GM12892 (cell line): ENCODE measurements around the gene UST.
"Not testable (repeated sequence)": the region's sequence is repeated elsewhere in the genome, so short reads cannot be mapped to it uniquely, and the experiment has no call there.

Experiments used
- DNase-seq: peaks from one replicate; pipeline ENCODE4 v3.0.0; 2011; ENCODE audit not compliant: insufficient read length
- FAIRE-seq: peaks from 2 replicates; lab custom pipeline; 2011; peaks lifted over from hg19 to GRCh38; lab: Jason Lieb, UNC
- POLR2A ChIP-seq: IDR thresholded peaks from 2 replicates; pipeline ENCODE4 v1.6.1; 2011; ENCODE audit warnings: low read depth, low read length, control low read depth
- POLR2AphosphoS5 ChIP-seq: IDR thresholded peaks from 2 replicates; pipeline ENCODE4 v1.6.1; 2011; ENCODE audit warnings: low read depth, low read length, control low read depth
- TAF1 ChIP-seq: IDR thresholded peaks from 2 replicates; pipeline ENCODE4 v1.6.1; 2011; ENCODE audit warnings: low read depth, mild to moderate bottlenecking, control low read depth, low read length, borderline replicate concordance

UST gene

GRCh38 chr6:148770408-148771211 lies 23.8 kb downstream of the UST start:
- FAIRE-seq = no peak

GRCh38 chr6:148771212-148771601 lies 24.4 kb downstream of the UST start:
- TF ChIP-seq POLR2AphosphoS5 = no peak
- TF ChIP-seq TAF1 = no peak
- no peak for TF ChIP-seq POLR2A
- FAIRE-seq (no peak), DNase-seq (no peak)

More at GRCh38 chr6:148770408-148771211, 23.8 kb downstream of the UST start:
- TF ChIP-seq POLR2A (no peak), TAF1 (no peak), POLR2AphosphoS5 (no peak)
- DNase-seq = no peak

GRCh38 chr6:148771896-148772554 lies 25.2 kb downstream of the UST start:
- TF ChIP-seq TAF1 (no peak), POLR2A (no peak), POLR2AphosphoS5 (no peak)
- no peak for DNase-seq
- FAIRE-seq = no peak

- TF ChIP-seq POLR2AphosphoS5 = no peak
- TF ChIP-seq TAF1 = no peak
- TF ChIP-seq POLR2A = no peak
- FAIRE-seq (no peak), DNase-seq (no peak)
Measured at GRCh38 chr6:148775161-148775560, 28.3 kb downstream of the UST start.

- TF ChIP-seq POLR2AphosphoS5 (no peak), POLR2A (no peak)
- DNase-seq (no peak), FAIRE-seq (no peak)
Measured at GRCh38 chr6:148776321-148777308, 29.8 kb downstream of the UST start.

- no peak for DNase-seq
- no peak for TF ChIP-seq POLR2AphosphoS5
- TF ChIP-seq POLR2A = no peak
- no peak for TF ChIP-seq TAF1
- FAIRE-seq = no peak
Measured at GRCh38 chr6:148779142-148779562, 32.3 kb downstream of the UST start.

- FAIRE-seq, DNase-seq: not testable (repeated sequence)
Measured at GRCh38 chr6:148780423-148780822, 33.6 kb downstream of the UST start.

GRCh38 chr6:148780918-148781436 lies 34.1 kb downstream of the UST start:
- peak; percentile 56 for FAIRE-seq
- TF ChIP-seq POLR2A (no peak), POLR2AphosphoS5 (no peak), TAF1 (no peak)
- no peak for DNase-seq

- FAIRE-seq = no peak
- no peak for TF ChIP-seq POLR2AphosphoS5
- TF ChIP-seq TAF1 = no peak
- no peak for TF ChIP-seq POLR2A
- DNase-seq = no peak
Measured at GRCh38 chr6:148789948-148790347, 43.1 kb downstream of the UST start.

- DNase-seq (no peak), FAIRE-seq (no peak)
- TF ChIP-seq TAF1 (no peak), POLR2A (no peak), POLR2AphosphoS5 (no peak)
Measured at GRCh38 chr6:148790404-148790803, 43.6 kb downstream of the UST start.

- FAIRE-seq (no peak), DNase-seq (no peak)
- TF ChIP-seq POLR2A (no peak), TAF1 (no peak), POLR2AphosphoS5 (no peak)
Measured at GRCh38 chr6:148790817-148791216, 44.0 kb downstream of the UST start.
